OCI-LY7 (cell line): ENCODE measurements around the gene IL9. TPM values are rescaled to one million over a fixed set of nuclear protein-coding genes. Genes with fewer than 3 reads are reported as not detected.
A peak's percentile ranks its signal among the peaks of the same experiment; 100 is the strongest.

Experiments
- BruUV-seq: library from RNA; stranded (reverse); fragments of 400-500 nt; replicated peaks from 2 replicates; lab custom pipeline; 2021; lab: Mats Ljungman, UMichigan
- CTCF ChIA-PET: fragments of 300-600 bp; sonication (Branson Sonifier 250); formaldehyde crosslinking; loops from one replicate; lab custom pipeline; 2022; ENCODE audit warnings: antibody characterized with exemption; ENCODE audit not compliant: unreplicated experiment; lab: Charles Lee
- POLR2A ChIA-PET: fragments of 300-600 bp; sonication (Branson Sonifier 250); formaldehyde crosslinking; loops from one replicate; lab custom pipeline; 2022; ENCODE audit warnings: antibody characterized with exemption; lab: Charles Lee
- DNase-seq: peaks from one replicate; pipeline ENCODE4 v3.0.0-alpha.2; 2015; ENCODE audit warnings: low spot score
- H2AFZ ChIP-seq: fragments of 200-600 bp; sonication (generic), shearing (Covaris generic); 2 replicates; pipeline ENCODE4 v1.6.1; 2014; ENCODE audit warnings: mild to moderate bottlenecking, antibody characterized with exemption, low read length, moderate library complexity
- H3K27ac ChIP-seq: fragments of 200-600 bp; sonication (generic); 2 replicates; pipeline ENCODE4 v1.5.1; 2014; ENCODE audit warnings: mixed run types, low read depth, mild to moderate bottlenecking, moderate library complexity, low read length, inconsistent platforms; ENCODE audit not compliant: poor library complexity, severe bottlenecking
- H3K36me3 ChIP-seq: fragments of 200-600 bp; sonication (generic); 2 replicates; pipeline ENCODE4 v1.6.1; 2014; ENCODE audit warnings: mild to moderate bottlenecking, antibody characterized with exemption, low read length, moderate library complexity, mixed read lengths; ENCODE audit not compliant: insufficient read depth
- H3K4me1 ChIP-seq: fragments of 200-600 bp; sonication (generic); 2 replicates; pipeline ENCODE4 v1.5.1; 2014; ENCODE audit warnings: mild to moderate bottlenecking, low read length; ENCODE audit not compliant: insufficient read depth, poor library complexity, severe bottlenecking
- H3K4me2 ChIP-seq: fragments of 200-600 bp; sonication (generic); 2 replicates; pipeline ENCODE4 v1.6.1; 2014; ENCODE audit warnings: mild to moderate bottlenecking, low read length
- H3K4me3 ChIP-seq: fragments of 200-600 bp; sonication (generic); 2 replicates; pipeline ENCODE4 v1.5.1; 2014; ENCODE audit warnings: mild to moderate bottlenecking, low read depth, low read length; ENCODE audit not compliant: poor library complexity, severe bottlenecking
- H3K79me2 ChIP-seq: fragments of 200-600 bp; sonication (generic); 2 replicates; pipeline ENCODE4 v1.6.1; 2016; ENCODE audit warnings: low read depth, mild to moderate bottlenecking, low read length, moderate library complexity, mixed read lengths; ENCODE audit not compliant: insufficient read depth
- H3K9me2 ChIP-seq: fragments of 200-600 bp; sonication (generic); 2 replicates; pipeline ENCODE4 v1.6.1; 2016; ENCODE audit warnings: mild to moderate bottlenecking, low read length, mixed read lengths; ENCODE audit not compliant: insufficient read depth
- H3K9me3 ChIP-seq: fragments of 200-600 bp; sonication (generic); 2 replicates; pipeline ENCODE4 v1.6.1; 2014; ENCODE audit warnings: mild to moderate bottlenecking, mixed run types, low read length, mixed read lengths
- H4K20me1 ChIP-seq: fragments of 200-600 bp; sonication (generic); 2 replicates; pipeline ENCODE4 v1.6.1; 2014; ENCODE audit warnings: mild to moderate bottlenecking, antibody characterized with exemption, low read length, moderate library complexity, mixed read lengths; ENCODE audit not compliant: insufficient read depth
- EZH2phosphoT487 ChIP-seq: fragments of 200-600 bp; sonication (generic); IDR thresholded peaks from 2 replicates; pipeline ENCODE4 v1.6.1; 2018; ENCODE audit warnings: low read depth, borderline replicate concordance, mild to moderate bottlenecking, mixed run types, antibody characterized with exemption, low read length, moderate library complexity, mixed read lengths
- intact Hi-C: fragments of 100-400 bp; cut with micrococcal nuclease; formaldehyde crosslinking; loops from one replicate; pipeline ENCODE4 v1.10.0; 2022; ENCODE audit not compliant: unreplicated experiment
- total RNA-seq, 2 experiments: library from RNA; depleted of rRNA in 1 of 2; stranded (reverse); fragments of >200 nt in 1 of 2; shearing (Covaris generic) in 1 of 2; gene quantifications; 2 replicates each; pipeline ENCODE4 v1.2.3, GENCODE V29; 2014 to 2022
- TF ChIP-seq, protein P1 (sequence below): fragments of 200-600 bp; sonication (generic); conservative IDR thresholded peaks from 2 replicates; pipeline ENCODE4 v1.5.1; 2014; ENCODE audit warnings: mild to moderate bottlenecking, antibody characterized with exemption, low read length, moderate library complexity, mixed read lengths

IL9 gene
- total RNA-seq, 2 experiments from 2014 or later = not detected

DNA sequence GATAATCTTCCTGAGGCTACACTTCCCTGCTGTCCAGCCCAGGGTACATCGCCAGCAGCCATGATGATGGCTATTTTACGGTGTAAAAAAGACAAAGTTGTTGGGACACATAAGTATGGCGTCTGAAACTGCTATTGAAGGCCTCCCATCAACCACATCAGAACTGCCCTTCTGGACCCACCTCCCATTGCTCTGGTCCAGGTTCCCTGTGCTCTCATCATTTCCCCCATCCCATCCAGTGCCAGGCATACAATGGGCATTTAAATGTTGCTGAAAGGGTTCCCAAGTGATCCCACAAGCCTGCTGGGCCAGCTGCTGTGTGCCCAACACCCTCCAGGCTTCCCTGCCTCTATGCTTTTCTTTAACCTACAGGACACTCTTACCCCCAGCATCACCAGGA, 10.6 kb downstream of the IL9 start:
- TF ChIP-seq EZH2phosphoT487 = no peak
- TF ChIP-seq, protein P1, sequence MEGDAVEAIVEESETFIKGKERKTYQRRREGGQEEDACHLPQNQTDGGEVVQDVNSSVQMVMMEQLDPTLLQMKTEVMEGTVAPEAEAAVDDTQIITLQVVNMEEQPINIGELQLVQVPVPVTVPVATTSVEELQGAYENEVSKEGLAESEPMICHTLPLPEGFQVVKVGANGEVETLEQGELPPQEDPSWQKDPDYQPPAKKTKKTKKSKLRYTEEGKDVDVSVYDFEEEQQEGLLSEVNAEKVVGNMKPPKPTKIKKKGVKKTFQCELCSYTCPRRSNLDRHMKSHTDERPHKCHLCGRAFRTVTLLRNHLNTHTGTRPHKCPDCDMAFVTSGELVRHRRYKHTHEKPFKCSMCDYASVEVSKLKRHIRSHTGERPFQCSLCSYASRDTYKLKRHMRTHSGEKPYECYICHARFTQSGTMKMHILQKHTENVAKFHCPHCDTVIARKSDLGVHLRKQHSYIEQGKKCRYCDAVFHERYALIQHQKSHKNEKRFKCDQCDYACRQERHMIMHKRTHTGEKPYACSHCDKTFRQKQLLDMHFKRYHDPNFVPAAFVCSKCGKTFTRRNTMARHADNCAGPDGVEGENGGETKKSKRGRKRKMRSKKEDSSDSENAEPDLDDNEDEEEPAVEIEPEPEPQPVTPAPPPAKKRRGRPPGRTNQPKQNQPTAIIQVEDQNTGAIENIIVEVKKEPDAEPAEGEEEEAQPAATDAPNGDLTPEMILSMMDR = no peak
- POLR2A ChIA-PET = no interaction called here

DNA sequence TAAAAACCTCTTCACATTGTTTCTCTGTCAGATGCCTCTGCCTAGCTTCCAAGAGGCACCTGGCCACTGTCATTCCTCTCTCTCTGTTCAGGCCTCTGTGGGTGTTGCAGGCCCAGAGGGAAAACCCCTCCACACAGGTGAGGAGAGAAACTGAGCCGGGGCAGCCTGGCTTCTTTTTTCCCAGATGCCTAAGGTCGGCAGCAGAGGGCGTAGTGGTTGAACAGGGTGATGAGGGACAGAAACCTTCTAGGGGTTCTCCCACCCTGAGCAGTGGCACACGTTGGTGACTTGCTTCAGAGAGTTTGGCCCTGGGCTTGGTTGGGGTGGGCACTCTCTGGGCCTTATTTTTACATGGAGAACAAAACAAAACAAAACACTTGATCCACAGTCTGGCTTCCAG, 12.2 kb downstream of the IL9 start:
- TF ChIP-seq EZH2phosphoT487 = no peak
- TF ChIP-seq, protein P1 = peak; percentile 70
- H3K27ac ChIP-seq = no peak overlapping the region
- no peaks in the 10 kb centered on the region for H3K9me2 ChIP-seq
- H3K4me3 ChIP-seq = no peak overlapping the region
- no peaks in the 10 kb centered on the region for H4K20me1 ChIP-seq
- POLR2A ChIA-PET = no interaction called here
- no peaks in the 10 kb centered on the region for H3K79me2 ChIP-seq
- DNase-seq = peak; percentile 16
- H3K4me2 ChIP-seq = no peak overlapping the region
- no peaks in the 10 kb centered on the region for H3K9me3 ChIP-seq
- H3K36me3 ChIP-seq = no peaks in the 10 kb centered on the region
- CTCF ChIA-PET = no interaction called here
- no TSS peak for BruUV-seq
- H2AFZ ChIP-seq = no peak overlapping the region
- intact Hi-C loops = loop anchor here (10.0 kb wide), 1 partner anchor 891 kb away; no protein-coding TSS in a partner anchor
- no peaks in the 10 kb centered on the region for H3K4me1 ChIP-seq

More for the DNA sequence above, 10.6 kb downstream of the IL9 start:
- no peaks in the 10 kb centered on the region for H4K20me1 ChIP-seq
- intact Hi-C loops = loop anchor here (10.0 kb wide), 1 partner anchor 890 kb away; no protein-coding TSS in a partner anchor
- H2AFZ ChIP-seq = no peak overlapping the region
- H3K9me3 ChIP-seq = no peaks in the 10 kb centered on the region
- H3K4me3 ChIP-seq = no peak overlapping the region
- DNase-seq = no peak
- H3K4me2 ChIP-seq = no peak overlapping the region
- no peaks in the 10 kb centered on the region for H3K36me3 ChIP-seq
- H3K4me1 ChIP-seq = no peaks in the 10 kb centered on the region
- no peaks in the 10 kb centered on the region for H3K9me2 ChIP-seq
- no peak overlapping the region for H3K27ac ChIP-seq
- no TSS peak for BruUV-seq
- H3K79me2 ChIP-seq = no peaks in the 10 kb centered on the region
- CTCF ChIA-PET = no interaction called here

DNA sequence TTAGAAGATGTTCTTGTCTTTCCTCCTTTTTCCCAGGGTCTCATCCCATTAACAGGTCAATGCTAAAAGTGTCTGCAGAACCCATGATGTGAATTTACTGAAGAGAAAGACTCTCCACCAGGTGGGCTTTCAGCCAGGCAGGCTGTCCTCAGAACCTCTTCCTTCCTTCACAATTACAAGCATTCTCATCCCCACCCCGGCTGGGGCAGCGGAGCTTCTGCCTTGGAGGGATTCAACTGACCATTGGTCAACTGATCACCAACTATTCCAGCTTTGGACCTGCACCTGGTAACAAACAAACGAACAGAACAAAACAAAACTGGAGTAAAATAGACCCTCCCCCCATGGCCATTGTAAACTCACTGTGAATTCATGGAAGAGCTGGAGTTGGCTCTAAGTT, 12.6 kb downstream of the IL9 start:
- no peak for DNase-seq
- H4K20me1 ChIP-seq = no peaks in the 10 kb centered on the region
- ChIA-PET CTCF (no interaction called here), POLR2A (no interaction called here)
- TF ChIP-seq, protein P1 = no peak
- TF ChIP-seq EZH2phosphoT487 = no peak
- H3K79me2 ChIP-seq = no peaks in the 10 kb centered on the region
- BruUV-seq = no TSS peak
- no peaks in the 10 kb centered on the region for H3K9me3 ChIP-seq
- H3K4me3 ChIP-seq = no peak overlapping the region
- H3K9me2 ChIP-seq = no peaks in the 10 kb centered on the region
- no peak overlapping the region for H2AFZ ChIP-seq
- no peaks in the 10 kb centered on the region for H3K36me3 ChIP-seq
- H3K4me2 ChIP-seq = no peak overlapping the region
- H3K27ac ChIP-seq = no peak overlapping the region
- intact Hi-C loops = loop anchor here (10.0 kb wide), 1 partner anchor 892 kb away; no protein-coding TSS in a partner anchor
- H3K4me1 ChIP-seq = no peaks in the 10 kb centered on the region
